Common myeloid progenitor, CD34-positive (primary cell): Measurements from ENCODE around the gene MAPK10.

Experiments used
- CTCF ChIA-PET: fragments of 350-600 bp; sonication (Branson Sonifier 250); formaldehyde crosslinking; loops from one replicate; lab custom pipeline; 2021; ENCODE audit warnings: antibody characterized with exemption; lab: Charles Lee
- POLR2A ChIA-PET: fragments of 350-600 bp; sonication (Branson Sonifier 250); formaldehyde crosslinking; loops from one replicate; lab custom pipeline; 2021; ENCODE audit warnings: antibody characterized with exemption; lab: Charles Lee
- DNase-seq, 3 donors: peaks; one replicate each; pipeline versions ENCODE4 v3.0.0 to v3.0.0-alpha.2; 2013
- H3K27ac ChIP-seq, 2 experiments: 1 replicate in 1 of 2; 2 replicates in 1 of 2; pipeline ENCODE4 v1.7.0; 2013; ENCODE audit warnings: inconsistent platforms in 2 of 2, low read length in 2 of 2, mild to moderate bottlenecking in 2 of 2, low read depth in 1 of 2, moderate library complexity in 1 of 2; ENCODE audit not compliant: severe bottlenecking in 2 of 2, insufficient read depth in 1 of 2, poor library complexity in 1 of 2
- H3K27me3 ChIP-seq, 5 experiments: replicated peaks in 2 of 5; 1 replicate in 3 of 5; 2 replicates in 2 of 5; pipeline versions ENCODE4 v1.6.1 to v1.7.0; 2013; ENCODE audit warnings: low read length in 4 of 5, mild to moderate bottlenecking in 2 of 5, moderate library complexity in 2 of 5, inconsistent platforms in 1 of 5; ENCODE audit not compliant: insufficient read depth in 5 of 5, control insufficient read depth in 4 of 5
- H3K36me3 ChIP-seq, 4 experiments: 1 replicate in 2 of 4; 2 replicates in 2 of 4; pipeline versions ENCODE4 v1.6.1 to v1.7.0; 2013; ENCODE audit warnings: low read length in 3 of 4, control low read depth in 1 of 4, mild to moderate bottlenecking in 1 of 4; ENCODE audit not compliant: control insufficient read depth in 4 of 4, insufficient read depth in 4 of 4
- H3K4me1 ChIP-seq, 4 experiments: 1 replicate in 3 of 4; 2 replicates in 1 of 4; pipeline versions ENCODE4 v1.6.1 to v1.7.1; 2013; ENCODE audit warnings: low read length in 3 of 4, mild to moderate bottlenecking in 3 of 4, control low read depth in 1 of 4, inconsistent platforms in 1 of 4, moderate library complexity in 1 of 4; ENCODE audit not compliant: control insufficient read depth in 4 of 4, insufficient read depth in 4 of 4; ENCODE audit errors: control extremely low read depth in 1 of 4
- H3K4me3 ChIP-seq, 7 experiments: 1 replicate in 4 of 7; 2 replicates in 3 of 7; pipeline versions ENCODE4 v1.5.1 to v1.7.0; 2013; ENCODE audit warnings: mild to moderate bottlenecking in 7 of 7, low read length in 6 of 7, moderate library complexity in 6 of 7, inconsistent platforms in 2 of 7, low read depth in 2 of 7, control low read depth in 1 of 7; ENCODE audit not compliant: insufficient read depth in 4 of 7, control insufficient read depth in 1 of 7; ENCODE audit errors: extremely low read depth in 1 of 7
- H3K9me3 ChIP-seq, 5 experiments: 1 replicate in 4 of 5; 2 replicates in 1 of 5; pipeline versions ENCODE4 v1.6.1 to v1.7.1; 2013; ENCODE audit warnings: low read length in 4 of 5, mild to moderate bottlenecking in 2 of 5, inconsistent platforms in 1 of 5, low read depth in 1 of 5, moderate library complexity in 1 of 5; ENCODE audit not compliant: control insufficient read depth in 4 of 5, insufficient read depth in 2 of 5; ENCODE audit errors: control extremely low read depth in 1 of 5
- WGBS: methylation state at CpG from one replicate; pipeline ENCODE4 v1.1.5; 2013; ENCODE audit not compliant: insufficient coverage; 5-methylcytosine and 5-hydroxymethylcytosine counted together

Gene MAPK10

DNA sequence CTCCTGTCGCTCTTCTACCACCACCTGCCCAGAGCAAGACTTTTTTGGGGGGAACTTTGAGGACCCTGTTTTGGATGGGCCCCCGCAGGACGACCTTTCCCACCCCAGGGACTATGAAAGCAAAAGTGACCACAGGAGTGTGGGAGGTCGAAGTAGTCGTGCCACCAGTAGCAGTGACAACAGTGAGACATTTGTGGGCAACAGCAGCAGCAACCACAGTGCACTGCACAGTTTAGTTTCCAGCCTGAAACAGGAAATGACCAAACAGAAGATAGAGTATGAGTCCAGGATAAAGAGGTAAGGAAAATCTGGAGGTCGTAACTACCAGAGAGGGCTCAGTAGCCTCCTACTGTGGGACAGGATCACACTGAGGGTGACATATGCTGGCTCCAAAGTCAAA lies 364.5 kb downstream of the MAPK10 start:
- H3K27ac ChIP-seq = no peak overlapping the region
- H3K9me3 ChIP-seq = no peaks in the 10 kb centered on the region
- no peak overlapping the region for H3K4me3 ChIP-seq
- CTCF ChIA-PET = interaction anchor here (1.3 kb wide), 1 partner anchor 23 kb away, joined by 4 read pairs; no protein-coding TSS in a partner anchor
- WGBS = 92% methylated on average over 5 of the region's 6 CpGs
- H3K36me3 ChIP-seq = no peaks in the 10 kb centered on the region
- DNase-seq = no peak
- no peaks in the 10 kb centered on the region for H3K27me3 ChIP-seq
- POLR2A ChIA-PET = no interaction called here
- H3K4me1 ChIP-seq = peaks cover 0 to 4% (median 0%) of the 10 kb centered on the region in 4 experiments

DNA sequence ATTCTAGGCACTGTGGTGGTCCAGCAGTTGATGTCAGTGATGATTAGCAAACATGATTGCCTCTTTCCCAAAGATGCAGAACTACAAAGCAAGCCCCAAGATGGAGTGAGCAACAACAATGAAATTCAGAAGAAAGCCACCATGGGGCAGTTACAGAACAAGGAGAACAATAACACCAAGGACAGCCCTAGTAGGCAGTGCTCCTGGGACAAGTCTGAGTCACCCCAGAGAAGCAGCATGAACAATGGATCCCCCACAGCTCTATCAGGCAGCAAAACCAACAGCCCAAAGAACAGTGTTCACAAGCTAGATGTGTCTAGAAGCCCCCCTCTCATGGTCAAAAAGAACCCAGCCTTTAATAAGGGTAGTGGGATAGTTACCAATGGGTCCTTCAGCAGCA lies 365.3 kb downstream of the MAPK10 start:
- Histone ChIP-seq H3K9me3 (no peaks in the 10 kb centered on the region), H3K4me3 (no peak overlapping the region), H3K4me1 (peaks cover 0 to 4% (median 0%) of the 10 kb centered on the region in 4 experiments), H3K27ac (no peak overlapping the region), H3K27me3 (no peaks in the 10 kb centered on the region), H3K36me3 (no peaks in the 10 kb centered on the region)
- DNase-seq = no peak
- POLR2A ChIA-PET = no interaction called here
- CTCF ChIA-PET = interaction anchor here (1.3 kb wide), 1 partner anchor 25 kb away, joined by 3 read pairs; no protein-coding TSS in a partner anchor

DNA sequence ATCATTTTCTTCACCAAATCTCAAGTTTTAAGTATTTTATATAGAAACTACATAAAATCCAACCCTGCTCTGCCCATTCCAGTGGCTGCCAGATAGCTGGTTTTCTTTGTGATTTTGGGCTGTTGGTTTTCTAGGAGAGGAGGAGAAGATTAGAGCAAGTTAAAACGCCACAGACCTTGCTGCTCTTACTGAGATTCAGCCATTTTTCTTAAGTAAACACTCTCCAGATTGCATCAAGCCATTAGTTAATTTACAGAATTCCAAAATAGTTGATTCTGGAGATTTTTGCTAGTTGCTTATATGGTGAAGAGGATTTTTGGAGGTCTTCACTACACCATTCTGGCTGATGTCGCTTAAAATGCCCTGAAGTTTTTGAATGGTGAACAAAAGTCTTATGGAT lies 366.2 kb downstream of the MAPK10 start:
- peaks cover 0 to 4% (median 0%) of the 10 kb centered on the region in 4 experiments for H3K4me1 ChIP-seq
- H3K36me3 ChIP-seq = no peaks in the 10 kb centered on the region
- ChIA-PET POLR2A (no interaction called here), CTCF (interaction anchor here (1.3 kb wide), 1 partner anchor 24 kb away, joined by 3 read pairs; no protein-coding TSS in a partner anchor)
- DNase-seq = no peak
- no CpG with 5 or more reads among the region's 2 CpGs for WGBS
- H3K27me3 ChIP-seq = no peaks in the 10 kb centered on the region
- no peak overlapping the region for H3K4me3 ChIP-seq
- H3K9me3 ChIP-seq = no peaks in the 10 kb centered on the region
- no peak overlapping the region for H3K27ac ChIP-seq

DNA sequence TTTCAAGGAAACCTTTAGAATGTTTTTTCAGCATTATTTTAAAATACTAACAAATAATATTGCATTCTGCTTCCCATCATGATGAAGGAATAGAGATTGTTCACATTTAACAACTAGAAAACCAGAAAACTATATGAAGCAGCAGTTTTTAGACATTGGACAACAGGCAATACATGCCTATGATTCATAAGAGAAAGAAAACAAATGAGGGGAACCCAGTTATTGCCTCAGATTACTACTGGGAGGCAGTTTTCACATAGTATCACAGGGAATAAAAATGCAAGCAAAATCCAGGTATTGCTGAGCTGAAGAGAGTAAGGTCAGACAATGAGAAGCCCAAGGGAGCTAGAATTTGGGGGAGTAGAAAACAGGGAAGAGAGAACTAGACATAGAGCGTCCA lies 373.6 kb downstream of the MAPK10 start:
- no peak overlapping the region for H3K4me3 ChIP-seq
- H3K27me3 ChIP-seq = no peaks in the 10 kb centered on the region
- no peak overlapping the region for H3K27ac ChIP-seq
- WGBS = 100% methylated on average over 1 of the region's 1 CpG
- ChIA-PET POLR2A (no interaction called here), CTCF (interaction anchor here (0.9 kb wide), 1 partner anchor 239 kb away, joined by 3 read pairs; no protein-coding TSS in a partner anchor)
- no peaks in the 10 kb centered on the region for H3K4me1 ChIP-seq
- no peaks in the 10 kb centered on the region for H3K9me3 ChIP-seq
- H3K36me3 ChIP-seq = no peaks in the 10 kb centered on the region
- no peak for DNase-seq

DNA sequence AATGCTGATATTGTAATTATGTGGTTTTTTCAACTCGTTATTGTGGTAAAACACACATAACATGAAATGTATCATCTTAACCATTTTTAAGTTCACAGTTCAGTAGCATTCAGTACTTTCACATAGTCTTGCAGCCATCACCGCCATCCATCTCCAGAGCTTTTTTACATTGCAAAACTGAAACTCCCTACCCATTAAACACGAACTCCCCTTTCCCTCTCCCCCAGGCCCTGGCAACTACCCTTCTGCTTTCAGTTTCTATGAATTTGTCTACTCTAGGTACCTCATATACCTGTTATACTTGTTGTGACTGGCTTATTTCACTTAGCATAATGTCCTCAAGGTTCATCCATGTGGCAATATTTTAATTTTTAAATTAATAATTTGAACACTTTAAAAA lies 380.6 kb downstream of the MAPK10 start:
- H3K27ac ChIP-seq = no peak overlapping the region
- H3K27me3 ChIP-seq = no peaks in the 10 kb centered on the region
- no peak overlapping the region for H3K4me3 ChIP-seq
- CTCF ChIA-PET = interaction anchor here (0.9 to 1.2 kb wide), 2 partner anchors 9 to 56 kb away, joined by 3 read pairs; no protein-coding TSS in a partner anchor
- no peak for DNase-seq
- WGBS = 100% methylated on average over 1 of the region's 3 CpGs
- H3K36me3 ChIP-seq = no peaks in the 10 kb centered on the region
- POLR2A ChIA-PET = no interaction called here
- H3K4me1 ChIP-seq = no peaks in the 10 kb centered on the region
- H3K9me3 ChIP-seq = no peaks in the 10 kb centered on the region

DNA sequence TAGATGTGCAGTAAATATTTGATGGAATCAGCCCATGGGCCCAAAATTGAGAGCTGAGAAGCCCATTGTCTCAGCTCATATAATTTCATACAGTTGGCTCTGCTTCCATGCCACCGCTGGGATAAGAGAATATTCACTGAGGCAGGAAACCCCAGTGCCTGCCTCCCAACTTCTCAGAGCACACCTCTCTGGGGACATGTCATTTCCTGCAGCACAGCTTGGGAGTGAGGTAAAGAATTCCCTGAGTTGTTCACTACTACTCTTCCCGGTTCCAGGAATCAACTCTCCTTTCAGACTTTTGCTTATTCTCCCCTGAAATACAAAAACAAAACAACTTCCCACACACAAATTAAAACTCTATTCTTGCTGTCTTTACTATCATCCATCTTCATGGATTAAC lies 389.3 kb downstream of the MAPK10 start:
- CTCF ChIA-PET = interaction anchor here (1.0 to 2.3 kb wide), 6 partner anchors 9 to 224 kb away, joined by 3 to 12 read pairs (median 4); no protein-coding TSS in a partner anchor
- DNase-seq = no peak

DNA sequence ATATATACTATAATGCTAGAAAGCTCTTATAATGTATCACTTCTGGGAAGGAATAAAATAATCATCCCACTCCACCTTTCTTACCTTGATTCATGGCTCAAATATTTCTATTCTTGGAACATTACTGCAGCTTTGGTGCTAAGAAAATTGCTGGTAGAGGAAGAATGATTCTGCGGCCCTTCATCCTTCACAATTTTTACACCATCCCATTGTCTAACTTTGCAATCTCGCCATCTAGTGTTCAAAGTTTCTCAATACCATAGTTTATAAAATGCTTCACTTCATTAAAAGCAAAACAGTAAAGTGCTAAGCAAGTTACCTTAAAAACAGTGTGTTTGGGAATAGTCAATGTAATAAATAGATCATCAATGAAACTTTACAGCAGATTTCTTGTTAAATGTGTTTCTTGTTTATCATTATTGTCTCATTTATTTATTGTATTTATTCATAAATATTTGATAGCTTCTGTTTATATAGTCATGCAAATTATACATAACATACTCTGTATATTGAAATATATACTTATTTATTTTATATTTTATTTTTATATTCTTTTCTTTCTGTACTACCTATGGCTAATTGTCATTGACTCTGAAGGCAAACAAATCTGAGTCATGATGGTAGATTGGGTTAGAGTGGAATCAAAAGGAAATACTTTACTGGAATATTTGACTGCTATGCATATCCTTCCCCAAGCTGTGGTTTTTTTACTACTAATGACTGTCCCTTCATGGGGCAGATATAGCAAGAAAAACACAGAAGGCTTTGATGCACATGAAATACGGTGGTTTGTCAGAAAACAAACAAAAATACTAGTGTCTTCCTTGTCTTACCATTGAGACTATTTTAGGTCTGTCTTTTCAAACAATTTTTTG lies 390.7 kb downstream of the MAPK10 start:
- no peak overlapping the region for H3K27ac ChIP-seq
- H3K4me3 ChIP-seq = no peak overlapping the region
- no peaks in the 10 kb centered on the region for H3K36me3 ChIP-seq
- no peaks in the 10 kb centered on the region for H3K27me3 ChIP-seq
- no peaks in the 10 kb centered on the region for H3K9me3 ChIP-seq
- peak; percentile 31 to 58 (median 50) for DNase-seq
- ChIA-PET CTCF (interaction anchor here (1.2 to 2.3 kb wide), 13 partner anchors 13 to 222 kb away, joined by 3 to 12 read pairs (median 4); no protein-coding TSS in a partner anchor), POLR2A (interaction anchor here (0.5 kb wide), 1 partner anchor 36 kb away, joined by 5 read pairs; no protein-coding TSS in a partner anchor)
- WGBS = no CpG with 5 or more reads among the region's 3 CpGs
- peaks cover 0 to 2% (median 0%) of the 10 kb centered on the region in 4 experiments for H3K4me1 ChIP-seq

More for the DNA sequence above, 389.3 kb downstream of the MAPK10 start:
- POLR2A ChIA-PET = interaction anchor here (0.6 kb wide), 1 partner anchor 933 kb away, joined by 3 read pairs; no protein-coding TSS in a partner anchor
- Histone ChIP-seq H3K27me3 (no peaks in the 10 kb centered on the region), H3K4me1 (peaks cover 0 to 2% (median 0%) of the 10 kb centered on the region in 4 experiments), H3K4me3 (no peak overlapping the region), H3K36me3 (no peaks in the 10 kb centered on the region), H3K27ac (no peak overlapping the region), H3K9me3 (no peaks in the 10 kb centered on the region)
- WGBS = 100% methylated on average over 1 of the region's 2 CpGs
